Esophagus squamous epithelium (tissue), 4 donors: ENCODE results near the gene SMARCA4.

ENCODE experiments used
- CTCF ChIP-seq, 6 experiments: fragments of 450-650 bp in 4 of 6; fragments of 200-600 bp in 2 of 6; sonication (generic) in 2 of 6; IDR thresholded peaks; one replicate each; pipeline ENCODE4 v1.5.1; 2016 to 2019; ENCODE audit warnings: antibody characterized with exemption in 6 of 6, mild to moderate bottlenecking in 4 of 6, moderate library complexity in 4 of 6
- POLR2A ChIP-seq, 4 donors: fragments of 450-650 bp; IDR thresholded peaks; one replicate each; pipeline ENCODE4 v1.6.1; 2017; ENCODE audit warnings: antibody characterized with exemption in 4 of 4, mild to moderate bottlenecking in 4 of 4, moderate library complexity in 3 of 4

DNA sequence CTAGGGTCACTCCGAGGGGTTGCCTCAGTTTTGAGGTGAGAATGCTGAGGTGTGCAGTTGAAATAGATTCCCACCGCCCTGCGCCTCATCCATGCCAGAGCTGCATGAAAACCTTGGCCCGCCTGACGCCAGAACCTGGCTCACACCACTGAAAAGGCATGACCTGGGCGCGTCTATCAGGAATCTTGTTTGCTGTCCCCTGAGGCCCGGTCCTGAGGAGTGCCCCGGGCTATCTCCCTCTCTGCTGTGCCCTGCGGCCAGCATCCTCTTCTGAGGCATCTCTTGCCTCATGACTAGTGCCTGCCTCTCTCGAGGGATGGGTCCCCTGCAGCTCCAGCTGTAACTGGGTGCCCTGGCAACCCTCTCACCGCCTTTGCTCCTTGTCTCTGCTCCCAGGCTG, 28.1 kb downstream of the SMARCA4 start:
- TF ChIP-seq CTCF (IDR thresholded peaks at IDR 0.05) (no peak), POLR2A (IDR thresholded peaks at IDR 0.05) (no peak)
